Regular cardiac myocyte (primary cell): ENCODE measurements around the gene DACH1. TPM values are rescaled to one million over a fixed set of nuclear protein-coding genes. Genes with fewer than 3 reads are reported as not detected.

Source experiments
- total RNA-seq: library from RNA; depleted of rRNA; stranded (reverse); fragments of >200 nt; gene quantifications from 2 replicates; pipeline ENCODE4 v1.2.3, GENCODE V29; 2014

DACH1 gene
- total RNA-seq = under 0.01 TPM in 2 replicates

GRCh38 chr13:71867131-71867814 lies at the start of gene DACH1:
DACH1 (minus strand) TSS chr13:71867204.

